Activated T-cell treated with anti-CD3 and anti-CD28 coated beads, Interleukin-2, amount 50 U/mL, for 4 hours (primary cell): ENCODE measurements around the gene CLIC3. TPM values are rescaled to one million over a fixed set of nuclear protein-coding genes. Genes with fewer than 3 reads are reported as not detected.

Source experiments
- ATAC-seq, 2 donors: fragments of 200-7000 bp; cut with Tn5 transposase; one replicate each; pipeline ENCODE4 v1.10.0; 2021
- DNase-seq: peaks from one replicate; pipeline ENCODE4 v3.0.0-alpha.2; 2020
- H3K27me3 Mint-ChIP-seq: one replicate; pipeline ENCODE4 v1.8.0; 2021; ENCODE audit warnings: low read depth, mixed read lengths
- H3K36me3 Mint-ChIP-seq: one replicate; pipeline ENCODE4 v1.8.0; 2022; ENCODE audit warnings: mixed read lengths; ENCODE audit not compliant: insufficient read depth
- H3K4me1 Mint-ChIP-seq: one replicate; pipeline ENCODE4 v1.8.0; 2021; ENCODE audit warnings: low read depth, mixed read lengths
- H3K4me3 Mint-ChIP-seq: one replicate; pipeline ENCODE4 v1.8.0; 2021; ENCODE audit warnings: mild to moderate bottlenecking, moderate library complexity, mixed read lengths
- H3K9me3 Mint-ChIP-seq: one replicate; pipeline ENCODE4 v1.8.0; 2021; ENCODE audit warnings: mixed read lengths
- total RNA-seq, 3 donors: library from RNA; stranded (reverse); gene quantifications; one replicate each; pipeline ENCODE4 v1.2.1, GENCODE V29; 2021

The CLIC3 gene
- total RNA-seq, 3 donors from 2014 or later: 0.18 to 0.54 TPM; not detected in 1

DNA sequence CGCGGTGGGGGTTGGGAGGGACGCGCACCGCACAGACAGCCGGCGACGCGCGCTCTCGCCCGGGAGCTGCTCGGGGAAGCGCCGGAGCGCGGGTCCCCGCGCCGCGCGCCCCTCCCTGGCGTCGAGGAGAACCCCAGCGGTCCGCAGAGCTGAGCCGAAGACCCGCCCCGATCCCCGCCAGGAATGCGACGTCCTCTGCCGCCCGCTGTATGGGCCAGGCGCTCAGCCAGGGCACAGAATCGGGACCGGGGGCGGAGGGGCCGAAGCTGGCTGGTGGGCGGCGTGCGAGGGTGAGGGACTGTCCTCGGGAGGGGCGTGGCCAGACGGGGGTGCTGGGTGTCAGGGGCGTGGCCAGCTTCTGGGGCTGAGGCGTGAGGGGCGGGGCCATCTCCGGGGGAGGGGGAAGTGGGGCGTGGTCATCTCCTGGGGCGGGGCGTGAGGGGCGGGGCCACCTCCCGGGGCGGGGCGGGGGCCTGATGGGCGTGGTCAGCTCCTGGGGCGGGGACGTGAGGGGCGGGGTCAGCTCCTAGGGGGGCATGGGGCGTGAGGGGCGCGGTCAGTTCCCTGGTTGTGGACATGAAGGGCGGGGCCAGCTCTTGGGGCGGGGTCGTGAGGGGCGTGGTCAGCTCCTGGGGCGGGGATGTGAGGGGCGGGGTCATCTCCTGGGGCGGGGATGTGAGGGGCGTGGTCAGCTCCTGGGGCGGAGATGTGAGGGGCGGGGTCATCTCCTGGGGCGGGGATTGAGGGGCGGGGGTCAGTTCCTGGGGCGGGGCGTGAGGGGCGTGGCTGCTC lies 18.1 kb downstream of the CLIC3 start:
- Mint-ChIP-seq H3K4me3 (no peak overlapping the region), H3K36me3 (no peaks in the 10 kb centered on the region), H3K27me3 (peaks cover 6% of the 10 kb centered on the region), H3K4me1 (peaks cover 24% of the 10 kb centered on the region), H3K9me3 (no peaks in the 10 kb centered on the region)
- ATAC-seq (peak; percentile 46 to 48), DNase-seq (peak; percentile 57)

DNA sequence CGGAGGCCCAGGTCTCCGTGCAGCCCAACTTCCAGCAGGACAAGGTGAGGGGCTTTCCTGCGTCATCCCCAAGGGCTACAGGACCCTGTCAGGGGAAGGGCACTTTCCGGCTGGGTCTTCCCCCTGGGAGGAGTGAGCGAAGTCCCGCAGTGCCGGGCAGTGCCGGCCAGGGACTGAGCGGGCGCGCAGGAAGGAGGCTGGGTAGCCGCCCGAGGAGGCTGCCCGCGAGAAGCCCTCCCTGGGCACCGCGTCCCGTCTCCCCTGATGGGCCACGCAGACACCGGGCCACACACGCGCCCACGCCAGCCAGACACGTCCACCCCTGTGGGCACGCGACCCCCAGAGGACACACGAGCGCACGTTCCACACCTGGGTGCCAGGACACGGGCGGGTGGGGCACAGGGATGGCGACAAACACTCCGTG lies 18.7 kb downstream of the CLIC3 start:
- H3K4me1 Mint-ChIP-seq: peaks cover 24% of the 10 kb centered on the region
- ATAC-seq (no peak), DNase-seq (no peak)
- H3K36me3 Mint-ChIP-seq: no peaks in the 10 kb centered on the region
- H3K9me3 Mint-ChIP-seq: no peaks in the 10 kb centered on the region
- no peak overlapping the region for H3K4me3 Mint-ChIP-seq
- peaks cover under 1% of the 10 kb centered on the region for H3K27me3 Mint-ChIP-seq

DNA sequence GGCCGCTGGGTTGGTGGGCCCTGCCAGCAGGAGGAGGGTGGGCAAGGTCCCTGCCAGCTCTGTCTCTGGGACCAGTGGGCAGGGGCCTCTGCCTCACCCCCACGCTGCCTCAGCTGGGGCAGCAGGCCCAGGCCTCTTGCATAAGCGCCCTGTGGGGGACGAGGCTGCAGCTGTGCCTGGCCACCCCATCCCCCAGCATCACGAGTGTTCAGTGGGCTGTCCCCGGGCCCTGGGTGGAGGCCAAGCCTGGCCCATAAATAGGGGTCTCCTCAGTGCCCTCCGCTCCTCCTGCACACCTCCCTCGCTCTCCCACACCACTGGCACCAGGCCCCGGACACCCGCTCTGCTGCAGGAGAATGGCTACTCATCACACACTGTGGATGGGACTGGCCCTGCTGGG lies 19.1 kb downstream of the CLIC3 start, which contains the start of gene PTGDS:
Gene PTGDS (plus strand): TSS at position 282 of the 400 bp plus-strand sequence. CDS start 75 bp downstream, at position 357.
- Mint-ChIP-seq H3K36me3 (no peaks in the 10 kb centered on the region), H3K4me3 (peak within 1 kb of the TSS; percentile 26), H3K9me3 (no peaks in the 10 kb centered on the region), H3K27me3 (no peaks in the 10 kb centered on the region), H3K4me1 (peaks cover 24% of the 10 kb centered on the region)
- DNase-seq: no peak
- ATAC-seq: no peak

DNA sequence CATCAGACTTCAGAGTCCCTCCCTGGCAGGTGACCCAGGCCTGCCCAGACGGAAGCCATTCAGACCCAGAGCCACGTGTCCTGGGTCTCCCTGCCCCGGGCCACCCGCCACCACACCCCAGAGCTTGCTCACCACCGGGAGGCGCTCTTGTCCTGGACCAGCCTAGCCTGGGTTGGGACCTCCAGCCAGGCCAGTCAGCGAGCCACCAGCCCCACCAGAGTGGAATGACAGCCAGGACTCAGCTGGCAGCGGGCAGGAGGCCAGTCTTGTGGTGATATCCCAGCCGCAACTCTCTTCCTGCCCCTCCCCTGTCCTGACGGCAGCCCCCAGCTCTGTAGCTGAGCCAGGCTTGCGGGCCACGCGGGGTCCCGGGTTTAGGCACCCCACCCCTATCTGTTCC lies 20.7 kb downstream of the CLIC3 start:
- ATAC-seq (peak in 1 of 2 donors; percentile 24), DNase-seq (no peak)
- Mint-ChIP-seq H3K9me3 (no peaks in the 10 kb centered on the region), H3K4me3 (peak overlapping the region; percentile 55), H3K27me3 (no peaks in the 10 kb centered on the region), H3K4me1 (peaks cover 24% of the 10 kb centered on the region), H3K36me3 (no peaks in the 10 kb centered on the region)

DNA sequence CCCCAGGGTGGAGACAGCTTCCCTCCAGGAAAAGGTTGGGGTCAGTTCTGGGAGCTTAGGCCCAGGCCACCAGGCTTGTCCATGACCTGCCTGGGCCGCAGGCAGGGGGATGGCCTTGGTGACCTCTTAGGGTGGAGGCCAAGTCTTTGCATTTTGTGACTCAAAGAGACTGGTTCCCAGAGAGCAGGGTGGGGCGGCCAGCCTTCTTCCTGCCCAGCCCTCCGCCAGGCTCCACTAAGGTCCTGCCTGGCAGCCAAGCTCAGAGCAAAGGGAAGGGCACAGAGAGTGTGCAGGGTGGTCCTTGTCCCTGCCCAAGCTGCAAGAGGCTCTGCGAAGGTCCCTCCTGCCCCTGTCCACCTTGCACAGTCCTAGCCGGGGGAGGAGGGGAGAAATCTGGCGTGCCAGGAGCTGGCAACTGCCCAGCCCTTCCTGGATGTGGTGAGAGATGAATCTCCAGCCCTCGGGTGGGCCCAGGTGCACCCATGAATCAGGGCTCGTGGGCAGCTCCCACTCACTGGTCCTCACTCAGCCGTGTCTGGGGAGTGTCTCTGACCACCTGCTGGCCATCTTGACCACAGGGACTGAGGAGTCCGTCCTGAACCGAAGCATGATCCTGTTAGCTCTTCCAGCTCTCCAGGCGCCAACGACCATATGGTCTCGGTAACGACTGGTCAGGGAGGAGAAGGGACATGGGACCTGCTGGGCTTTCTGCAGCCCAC lies 21.4 kb downstream of the CLIC3 start:
- no peaks in the 10 kb centered on the region for H3K27me3 Mint-ChIP-seq
- H3K4me1 Mint-ChIP-seq: peaks cover 24% of the 10 kb centered on the region
- ATAC-seq (no peak), DNase-seq (no peak)
- H3K9me3 Mint-ChIP-seq: no peaks in the 10 kb centered on the region
- H3K36me3 Mint-ChIP-seq: no peaks in the 10 kb centered on the region
- H3K4me3 Mint-ChIP-seq: peak overlapping the region; percentile 55

DNA sequence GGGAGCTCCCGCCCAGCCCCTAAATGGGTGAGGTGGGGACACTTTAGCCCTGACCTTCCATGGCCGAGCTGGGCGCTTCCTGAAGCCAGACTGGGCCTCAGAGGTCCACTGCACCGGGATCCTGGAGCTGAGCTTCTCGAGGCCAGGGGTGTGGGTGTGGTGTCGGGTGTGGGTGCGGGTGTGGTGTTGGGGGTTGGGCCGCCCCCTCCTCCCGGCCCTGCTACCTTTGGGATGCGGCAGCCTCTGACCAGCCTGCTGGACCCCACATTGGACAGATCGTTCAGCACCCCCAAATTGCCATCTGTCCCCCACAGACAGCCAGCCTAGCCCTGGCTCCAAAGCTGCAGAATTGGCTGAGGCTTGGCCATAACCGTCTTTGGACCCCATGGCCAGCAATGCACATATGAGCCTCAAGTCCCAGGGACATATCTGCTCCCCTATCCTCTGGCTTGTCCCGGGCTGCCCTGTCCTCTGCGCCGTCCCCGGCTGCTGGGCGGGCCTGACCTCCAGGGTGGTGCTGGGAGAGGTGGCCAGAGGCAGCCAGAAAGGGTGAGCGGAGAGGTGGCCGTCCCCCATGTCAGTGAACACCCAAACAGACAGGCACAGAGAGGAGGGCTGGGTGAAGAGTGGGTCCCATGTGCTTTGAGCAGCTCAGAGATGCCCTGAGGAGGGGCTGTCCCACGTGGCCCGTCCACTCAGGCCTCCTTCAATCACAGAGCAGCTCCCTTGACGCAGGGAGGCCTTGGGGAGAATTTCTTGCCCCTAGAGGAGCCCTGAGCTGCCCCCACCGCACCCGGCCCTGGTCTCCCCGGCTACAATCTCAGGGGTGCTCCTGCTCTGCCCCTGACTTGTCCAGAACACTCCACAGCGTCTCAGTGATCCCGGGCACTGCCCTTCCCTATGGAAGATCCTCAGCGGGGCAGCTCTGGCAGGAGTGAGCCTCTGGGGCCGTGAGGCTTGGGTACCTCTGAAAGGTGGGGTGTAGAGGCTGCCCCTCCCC lies 22.4 kb downstream of the CLIC3 start:
- no peaks in the 10 kb centered on the region for H3K27me3 Mint-ChIP-seq
- DNase-seq (no peak), ATAC-seq (no peak)
- no peaks in the 10 kb centered on the region for H3K9me3 Mint-ChIP-seq
- H3K36me3 Mint-ChIP-seq: no peaks in the 10 kb centered on the region
- H3K4me3 Mint-ChIP-seq: no peak overlapping the region
- peaks cover 24% of the 10 kb centered on the region for H3K4me1 Mint-ChIP-seq

DNA sequence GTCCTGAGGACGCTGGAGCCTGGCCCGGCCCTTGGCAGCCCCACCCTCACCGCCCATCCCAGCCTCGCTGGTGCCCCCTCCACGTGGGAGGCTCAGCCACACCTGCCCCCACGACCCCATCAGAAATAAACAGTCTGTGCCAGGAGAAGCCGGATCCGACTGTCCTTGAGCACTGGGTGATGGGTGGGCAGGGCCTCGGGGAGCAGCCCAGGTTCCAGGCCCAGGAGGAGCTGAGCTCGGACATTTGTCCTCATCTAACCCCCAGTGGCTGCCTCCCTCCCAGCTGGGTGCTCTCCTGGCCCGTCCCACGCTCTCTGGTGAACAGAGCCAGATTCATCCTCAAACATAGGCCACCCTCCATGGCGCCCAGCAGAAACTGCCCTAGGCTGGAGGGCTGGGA lies 23.6 kb downstream of the CLIC3 start:
- Mint-ChIP-seq H3K9me3 (no peaks in the 10 kb centered on the region), H3K4me1 (peaks cover 24% of the 10 kb centered on the region), H3K36me3 (no peaks in the 10 kb centered on the region), H3K4me3 (no peak overlapping the region), H3K27me3 (no peaks in the 10 kb centered on the region)
- DNase-seq (no peak), ATAC-seq (no peak)

DNA sequence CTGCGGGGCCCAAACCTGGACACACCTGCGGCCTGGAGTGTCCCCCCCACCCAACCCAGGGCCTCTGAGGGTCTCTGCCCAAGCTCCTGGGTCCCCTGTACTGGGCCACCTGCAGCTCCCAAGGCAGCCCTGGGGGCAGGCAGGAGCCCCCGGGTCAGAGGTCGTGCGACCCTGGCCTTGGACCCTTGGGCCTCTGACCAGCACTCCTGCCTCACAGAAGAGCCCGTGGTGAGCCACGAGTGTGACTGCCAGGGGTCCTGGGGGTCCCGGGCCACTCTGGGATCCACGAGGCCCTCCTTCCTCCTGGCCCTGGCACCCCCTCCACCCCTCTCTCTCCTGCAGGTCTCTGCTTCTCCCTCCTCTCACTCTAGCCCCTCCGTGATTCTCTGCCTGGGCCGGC lies 24.0 kb downstream of the CLIC3 start:
- H3K4me3 Mint-ChIP-seq: no peak overlapping the region
- peaks cover 24% of the 10 kb centered on the region for H3K4me1 Mint-ChIP-seq
- ATAC-seq (no peak), DNase-seq (no peak)
- H3K27me3 Mint-ChIP-seq: no peaks in the 10 kb centered on the region
- H3K9me3 Mint-ChIP-seq: no peaks in the 10 kb centered on the region
- no peaks in the 10 kb centered on the region for H3K36me3 Mint-ChIP-seq

DNA sequence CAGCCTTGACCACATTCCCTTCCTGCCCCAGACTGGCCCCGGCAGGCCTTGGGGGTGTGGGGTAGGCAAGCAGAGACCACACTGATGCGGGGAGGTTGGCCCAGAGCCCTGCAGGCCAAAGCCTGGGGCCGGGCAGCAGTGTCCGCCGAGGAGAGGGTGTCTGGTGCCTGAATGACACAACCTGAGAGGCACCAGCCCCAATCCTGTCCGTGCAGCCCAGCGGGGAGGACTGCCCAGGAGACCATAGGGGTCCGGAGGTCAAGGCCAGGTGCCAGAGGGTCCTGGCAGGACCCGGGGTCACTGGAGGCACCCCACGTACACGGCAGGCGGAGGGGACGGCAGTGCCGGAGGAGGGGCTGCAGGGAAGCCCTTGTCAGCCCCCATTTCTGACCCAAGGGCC lies 24.6 kb downstream of the CLIC3 start:
- no peak for ATAC-seq
- no peak overlapping the region for H3K4me3 Mint-ChIP-seq

DNA sequence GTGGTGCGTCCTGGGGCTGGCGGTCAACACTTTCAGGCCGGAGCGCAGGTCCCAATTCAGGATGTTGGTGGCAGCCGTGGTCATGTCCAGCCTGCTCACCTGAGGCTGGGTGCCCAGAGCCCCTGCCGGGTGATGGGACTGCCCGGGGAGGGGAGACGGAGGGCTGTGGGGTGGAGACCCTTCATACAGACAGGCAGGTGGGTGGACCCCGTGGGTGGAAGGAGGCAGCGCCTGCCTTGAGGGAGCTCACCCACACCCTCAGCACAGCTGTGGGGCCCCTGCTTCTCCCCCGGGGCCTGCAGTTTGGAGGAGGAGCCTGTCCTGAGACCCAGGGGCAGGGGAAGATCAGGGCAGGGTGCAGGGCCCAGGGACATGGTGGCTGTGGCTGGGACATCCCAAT lies 26.0 kb downstream of the CLIC3 start:
- H3K4me3 Mint-ChIP-seq: no peak overlapping the region
- H3K27me3 Mint-ChIP-seq: no peaks in the 10 kb centered on the region
- H3K4me1 Mint-ChIP-seq: peaks cover 21% of the 10 kb centered on the region
- H3K9me3 Mint-ChIP-seq: no peaks in the 10 kb centered on the region
- DNase-seq (no peak), ATAC-seq (no peak)
- no peaks in the 10 kb centered on the region for H3K36me3 Mint-ChIP-seq

More for the DNA sequence above, 24.6 kb downstream of the CLIC3 start:
- DNase-seq: no peak
- Mint-ChIP-seq H3K9me3 (no peaks in the 10 kb centered on the region), H3K27me3 (no peaks in the 10 kb centered on the region), H3K4me1 (peaks cover 22% of the 10 kb centered on the region), H3K36me3 (no peaks in the 10 kb centered on the region)

DNA sequence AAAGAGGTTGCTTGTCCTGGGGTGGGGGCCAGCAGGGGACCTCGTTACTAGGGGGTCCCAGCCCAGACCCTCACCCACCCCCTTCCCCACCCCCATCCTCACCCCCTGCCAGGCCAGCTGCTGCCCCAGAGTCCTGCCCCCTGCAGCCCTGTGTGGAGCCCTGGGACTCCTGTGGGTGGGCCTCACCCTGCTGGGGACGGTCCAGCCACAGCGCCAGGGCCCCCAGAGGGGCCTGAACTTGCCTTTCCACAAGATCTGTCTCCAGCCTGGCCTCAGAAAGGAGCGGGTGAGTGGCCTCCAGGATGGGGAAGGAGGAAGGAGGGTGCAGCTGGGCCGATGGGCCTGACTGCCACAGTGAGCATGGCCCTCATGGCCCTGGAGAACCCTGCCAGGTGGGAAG lies 26.6 kb downstream of the CLIC3 start:
- H3K9me3 Mint-ChIP-seq: no peaks in the 10 kb centered on the region
- H3K27me3 Mint-ChIP-seq: no peaks in the 10 kb centered on the region
- DNase-seq (no peak), ATAC-seq (no peak)
- peaks cover 17% of the 10 kb centered on the region for H3K4me1 Mint-ChIP-seq
- H3K36me3 Mint-ChIP-seq: no peaks in the 10 kb centered on the region
- H3K4me3 Mint-ChIP-seq: no peak overlapping the region

DNA sequence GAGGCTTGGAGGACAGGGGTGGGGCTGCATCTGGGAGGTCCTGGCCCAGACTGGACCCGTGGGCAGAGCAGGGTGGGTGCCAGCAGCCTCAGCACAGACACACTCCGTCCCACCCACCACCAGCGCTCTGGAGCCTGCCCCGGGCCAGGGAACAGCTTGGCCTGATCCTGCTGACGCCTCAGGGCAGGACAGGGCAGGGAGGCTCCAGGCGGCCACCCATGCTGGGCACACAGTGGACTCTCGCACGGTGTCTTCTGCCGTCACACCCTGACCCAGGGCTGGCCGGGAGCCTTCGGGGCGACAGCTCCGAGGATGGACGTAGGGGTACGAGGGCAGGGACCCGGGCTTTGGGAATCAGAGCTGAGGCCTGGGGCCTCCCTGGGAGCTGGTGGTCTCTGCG lies 27.2 kb downstream of the CLIC3 start:
- H3K4me1 Mint-ChIP-seq: peaks cover 19% of the 10 kb centered on the region
- ATAC-seq (no peak), DNase-seq (no peak)
- no peaks in the 10 kb centered on the region for H3K9me3 Mint-ChIP-seq
- no peaks in the 10 kb centered on the region for H3K27me3 Mint-ChIP-seq
- no peaks in the 10 kb centered on the region for H3K36me3 Mint-ChIP-seq
- H3K4me3 Mint-ChIP-seq: no peak overlapping the region

DNA sequence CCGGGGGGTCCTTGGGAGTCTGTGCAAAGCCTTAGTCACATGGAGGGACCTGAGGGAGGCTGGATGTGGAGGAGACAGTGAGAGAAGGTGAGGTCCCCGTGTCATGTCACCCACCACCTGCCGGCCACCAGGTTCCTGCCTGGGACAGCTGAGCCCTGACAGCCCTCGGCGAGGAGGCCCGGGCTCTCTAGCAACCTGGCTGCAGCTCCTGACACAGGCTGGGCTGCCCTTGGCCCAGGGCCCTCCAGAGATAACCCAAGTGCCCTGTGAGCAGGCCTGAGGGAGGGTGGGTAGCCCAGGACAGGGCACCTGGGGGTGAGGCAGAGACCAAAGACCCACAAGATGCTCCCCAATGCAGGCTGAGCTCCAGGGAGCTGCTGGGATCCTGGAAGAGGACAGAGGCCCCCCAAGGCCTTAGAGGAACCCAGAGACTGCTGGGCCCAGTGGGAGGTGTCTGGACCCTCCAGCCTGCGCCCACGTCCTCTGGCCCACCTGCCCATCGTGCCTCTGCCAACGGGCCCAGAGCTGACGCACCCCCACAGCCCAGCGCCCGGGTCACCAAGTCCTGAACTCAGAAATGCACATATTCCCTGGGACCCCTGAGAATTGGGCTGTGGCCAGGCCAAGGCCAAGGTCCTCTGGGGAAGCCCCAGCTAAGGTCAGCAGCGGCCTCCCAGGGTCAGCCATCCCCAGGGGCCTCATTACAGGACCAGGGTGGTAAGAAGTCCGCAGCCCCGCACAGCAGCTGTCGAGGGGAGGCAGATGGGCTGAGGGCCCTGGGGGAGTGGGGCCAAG lies 27.8 kb downstream of the CLIC3 start:
- DNase-seq (no peak), ATAC-seq (no peak)
- H3K36me3 Mint-ChIP-seq: no peaks in the 10 kb centered on the region
- no peaks in the 10 kb centered on the region for H3K27me3 Mint-ChIP-seq
- H3K4me1 Mint-ChIP-seq: peaks cover 18% of the 10 kb centered on the region
- no peaks in the 10 kb centered on the region for H3K9me3 Mint-ChIP-seq
- H3K4me3 Mint-ChIP-seq: no peak overlapping the region
